SK-N-DZ (cell line): ENCODE results near the gene B9D1.
"Not testable (repeated sequence)": the region's sequence is repeated elsewhere in the genome, so short reads cannot be mapped to it uniquely, and the experiment has no call there.

ENCODE experiments used
- DNase-seq: peaks from one replicate; pipeline ENCODE4 v3.0.0-alpha.2; 2015; ENCODE audit warnings: low spot score

The B9D1 gene

GRCh38 chr17:19359151-19359550 lies 3.4 kb downstream of the B9D1 start:
- no peak for DNase-seq

DNA sequence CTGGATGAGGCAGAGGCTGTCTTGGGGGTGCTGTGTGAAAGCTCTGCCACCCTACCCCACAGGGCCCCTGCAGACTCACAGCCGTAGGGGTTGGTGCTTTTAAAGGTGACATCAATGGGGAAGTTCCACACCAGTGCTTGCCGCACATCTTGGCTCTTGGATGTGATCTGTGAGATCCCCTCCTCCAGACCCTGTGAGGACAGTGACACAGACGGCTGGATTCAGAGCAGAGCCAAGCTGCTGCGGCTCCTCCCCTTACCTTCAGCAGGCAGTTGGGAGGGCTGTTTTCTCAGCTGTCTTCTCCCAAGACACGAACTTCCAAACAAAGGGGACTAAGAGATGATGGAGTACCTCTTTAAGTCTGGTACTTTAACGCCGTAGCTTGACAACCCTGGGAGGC lies 4.8 kb downstream of the B9D1 start:
- no peak for DNase-seq

- DNase-seq, result no peak
Observed at GRCh38 chr17:19357351-19357750, 5.2 kb downstream of the B9D1 start.

- no peak for DNase-seq
Observed at GRCh38 chr17:19354748-19355147, 7.8 kb downstream of the B9D1 start.

DNA sequence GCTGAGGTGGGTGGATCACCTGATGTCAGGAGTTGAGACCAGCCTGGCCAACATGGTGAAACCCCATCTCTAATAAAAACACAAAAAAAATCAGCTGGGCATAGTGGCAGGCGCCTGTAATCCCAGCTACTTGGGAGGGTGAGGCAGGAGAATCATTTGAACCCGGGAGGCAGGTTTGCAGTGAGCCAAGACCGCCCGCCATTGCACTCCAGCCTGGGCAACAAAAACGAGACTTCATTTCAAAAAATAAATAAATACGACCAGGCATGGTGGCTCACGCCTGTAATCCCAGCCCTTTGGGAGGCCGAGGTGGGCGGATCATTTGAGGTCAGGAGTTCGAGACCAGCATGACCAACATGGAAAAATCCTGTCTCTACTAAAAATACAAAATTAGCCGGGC lies 9.1 kb downstream of the B9D1 start:
- not testable (repeated sequence) for DNase-seq

- no peak for DNase-seq
Observed at GRCh38 chr17:19348806-19349205, 13.7 kb downstream of the B9D1 start.

DNA sequence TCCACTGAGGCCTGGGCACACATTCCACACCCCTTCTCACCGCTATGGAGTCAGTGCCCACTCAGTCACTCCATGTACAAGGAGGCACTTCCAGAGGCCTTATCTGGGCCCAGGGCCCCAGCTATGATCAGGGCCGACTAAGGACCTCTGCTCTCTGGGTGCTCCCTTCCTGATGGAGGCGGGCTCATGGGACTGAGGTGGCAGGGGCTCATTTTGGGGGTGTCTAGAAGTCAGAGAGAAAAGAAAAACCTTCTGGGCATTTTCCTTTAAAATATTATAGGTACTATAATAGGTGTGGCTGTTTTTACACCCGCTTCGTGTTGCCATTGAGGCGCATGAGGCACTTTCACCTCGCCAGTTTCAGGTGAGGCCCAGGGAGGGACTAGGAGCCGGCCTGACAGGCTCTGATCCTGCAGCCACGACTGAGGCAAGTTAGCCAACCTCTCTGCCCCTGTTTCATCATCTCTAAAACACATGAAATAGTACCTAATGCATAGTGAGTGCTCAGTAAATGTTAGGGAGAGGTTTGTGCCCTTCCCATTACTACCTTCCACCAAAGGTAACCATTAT lies 14.4 kb downstream of the B9D1 start:
- no peak for DNase-seq

- DNase-seq, result no peak
Observed at GRCh38 chr17:19347323-19348080, 15.0 kb downstream of the B9D1 start.

- peak; percentile 53 for DNase-seq
Observed at GRCh38 chr17:19346351-19347255, 15.9 kb downstream of the B9D1 start.

GRCh38 chr17:19345486-19346350 lies 16.8 kb downstream of the B9D1 start:
- no peak for DNase-seq

DNA sequence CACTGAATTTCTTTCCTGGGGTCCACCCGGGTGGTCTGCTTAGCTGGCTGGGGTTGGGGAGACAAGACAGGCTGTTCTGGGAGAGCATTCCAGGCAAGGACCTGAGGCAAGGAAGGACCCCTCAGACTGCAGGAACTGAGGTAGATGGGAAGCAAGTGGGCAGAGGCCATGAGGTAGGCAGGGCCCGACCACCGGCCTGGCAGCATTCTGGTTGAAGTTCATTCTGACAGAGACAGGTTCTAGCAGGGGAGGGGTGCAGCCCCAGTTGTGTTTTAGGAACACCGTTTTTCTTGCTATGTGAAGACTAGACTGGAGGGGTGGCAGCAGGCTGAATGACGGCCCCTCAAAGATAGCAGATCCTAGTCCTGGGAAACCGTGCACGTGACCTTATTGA lies 17.5 kb downstream of the B9D1 start:
- no peak for DNase-seq

- no peak for DNase-seq
Observed at GRCh38 chr17:19344311-19345066, 18.0 kb downstream of the B9D1 start.

- DNase-seq, result no peak
Observed at GRCh38 chr17:19343671-19344151, 18.8 kb downstream of the B9D1 start.

- no peak for DNase-seq
Observed at GRCh38 chr17:19343256-19343630, 19.3 kb downstream of the B9D1 start.

- DNase-seq, result no peak
Observed at GRCh38 chr17:19342611-19343255, 19.8 kb downstream of the B9D1 start.

GRCh38 chr17:19341641-19342610 lies 20.6 kb downstream of the B9D1 start:
- no peak for DNase-seq

DNA sequence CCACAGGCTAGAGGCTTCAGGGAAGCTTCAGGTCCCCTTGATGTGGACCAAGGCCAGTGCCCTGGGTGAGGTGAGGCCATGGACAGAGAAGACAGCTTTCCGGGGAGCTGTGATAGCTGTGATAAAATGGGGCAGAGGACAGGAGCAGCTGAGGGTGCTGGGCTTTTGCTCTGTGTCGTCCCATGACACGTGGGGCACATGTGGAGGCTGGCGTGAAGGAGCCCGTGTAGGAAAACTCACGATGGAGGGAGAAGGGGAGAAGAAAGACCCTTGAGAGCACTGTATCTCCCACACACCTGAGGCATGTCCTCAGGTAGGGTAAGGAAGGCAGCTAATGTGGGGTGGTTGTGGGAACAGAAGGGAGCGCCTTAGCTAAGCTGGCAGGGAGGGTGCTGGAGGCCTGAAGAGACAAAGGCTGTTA lies 21.3 kb downstream of the B9D1 start:
- no peak for DNase-seq

DNA sequence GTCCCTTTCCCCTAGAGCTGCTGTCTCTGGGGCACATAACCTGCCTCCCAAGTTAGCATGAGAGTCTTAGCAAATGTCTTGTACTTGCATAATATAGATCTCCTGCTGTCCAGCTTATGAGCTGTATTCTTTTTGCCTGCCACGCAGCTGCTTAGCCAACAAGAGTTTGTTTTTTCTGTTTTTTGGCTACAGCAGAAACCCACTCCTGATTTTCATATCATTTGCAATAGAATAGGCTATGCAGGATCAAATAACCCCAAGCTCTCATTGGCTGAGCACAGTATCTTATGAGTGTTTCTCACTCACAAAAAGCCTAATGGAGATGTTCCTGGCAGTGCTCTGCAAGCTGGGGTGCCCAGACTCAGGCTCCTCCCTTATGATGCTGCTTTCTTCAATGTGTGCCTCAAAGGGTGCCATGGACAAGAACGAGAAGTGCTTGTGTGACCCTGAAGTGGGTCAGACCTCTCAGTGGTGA lies 23.1 kb downstream of the B9D1 start:
- no peak for DNase-seq
